HG02852 (cell line): ENCODE data around the gene TMEM106C.
A peak's percentile ranks its signal among the peaks of the same experiment; 100 is the strongest.

Source experiments
- ATAC-seq: cut with Tn5 transposase; IDR thresholded peaks from one replicate; pipeline ENCODE4 v1.9.1; 2021; ENCODE audit warnings: mild to moderate bottlenecking, moderate library complexity; ENCODE audit not compliant: unreplicated experiment

Gene TMEM106C

DNA sequence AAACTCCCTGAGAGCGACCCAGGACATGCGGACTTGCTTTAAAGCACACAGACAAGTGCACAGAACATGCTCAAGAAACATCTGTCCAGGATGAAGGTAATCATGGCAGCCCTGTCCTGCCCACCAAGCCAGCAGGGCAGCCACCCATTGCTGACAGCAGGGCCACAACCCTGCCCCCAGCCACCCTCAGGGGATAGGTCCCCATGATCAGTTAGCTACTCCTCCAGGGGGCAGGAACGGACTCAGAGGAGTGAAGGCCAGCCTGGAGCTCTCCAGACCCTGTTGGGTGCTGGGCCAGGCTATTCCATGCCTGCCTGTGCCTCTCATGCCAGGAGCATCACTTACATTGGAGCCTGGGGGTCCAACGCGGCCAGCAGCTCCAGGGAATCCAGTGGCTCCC, 15.8 kb downstream of the TMEM106C start:
- no peak for ATAC-seq

DNA sequence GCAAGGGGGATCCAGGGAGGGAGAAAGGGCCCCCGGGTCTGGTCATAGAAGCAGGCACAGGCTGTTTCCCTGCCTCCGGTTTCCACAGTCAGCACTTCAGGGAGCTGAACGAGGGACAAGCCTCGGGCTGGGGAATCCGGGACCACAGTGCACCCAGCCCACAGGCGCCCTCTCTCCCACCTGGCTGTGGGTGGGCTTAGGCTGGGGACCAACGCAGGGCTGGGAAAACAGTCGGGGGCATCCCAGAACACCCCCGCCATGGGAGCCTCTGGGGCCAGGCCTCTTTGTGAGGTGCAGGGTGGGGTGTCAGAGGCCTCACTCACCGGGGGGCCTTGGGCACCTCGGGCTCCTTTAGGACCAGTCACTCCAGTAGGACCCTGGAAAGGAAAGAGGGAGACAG, 16.3 kb downstream of the TMEM106C start:
- ATAC-seq: no peak

DNA sequence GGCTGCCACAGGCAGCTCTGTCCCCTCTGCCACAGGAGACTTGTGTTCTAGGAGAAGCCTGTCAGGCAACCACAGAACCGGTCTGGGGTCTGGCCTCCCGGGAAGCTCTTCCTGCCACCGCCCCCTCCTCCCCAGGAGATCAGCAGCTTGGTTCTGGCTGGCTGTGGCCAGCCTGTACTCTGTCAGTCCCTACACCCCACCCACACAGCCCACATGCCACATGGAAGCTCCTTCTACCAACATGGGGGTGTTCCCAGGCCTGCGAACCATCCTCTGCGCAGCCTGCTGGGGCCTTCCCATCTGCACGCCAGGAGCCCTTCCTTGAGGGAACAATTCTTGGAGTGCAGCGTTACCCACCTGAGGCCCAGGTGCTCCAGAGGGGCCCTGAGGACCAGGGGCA, 16.8 kb downstream of the TMEM106C start:
- no peak for ATAC-seq

DNA sequence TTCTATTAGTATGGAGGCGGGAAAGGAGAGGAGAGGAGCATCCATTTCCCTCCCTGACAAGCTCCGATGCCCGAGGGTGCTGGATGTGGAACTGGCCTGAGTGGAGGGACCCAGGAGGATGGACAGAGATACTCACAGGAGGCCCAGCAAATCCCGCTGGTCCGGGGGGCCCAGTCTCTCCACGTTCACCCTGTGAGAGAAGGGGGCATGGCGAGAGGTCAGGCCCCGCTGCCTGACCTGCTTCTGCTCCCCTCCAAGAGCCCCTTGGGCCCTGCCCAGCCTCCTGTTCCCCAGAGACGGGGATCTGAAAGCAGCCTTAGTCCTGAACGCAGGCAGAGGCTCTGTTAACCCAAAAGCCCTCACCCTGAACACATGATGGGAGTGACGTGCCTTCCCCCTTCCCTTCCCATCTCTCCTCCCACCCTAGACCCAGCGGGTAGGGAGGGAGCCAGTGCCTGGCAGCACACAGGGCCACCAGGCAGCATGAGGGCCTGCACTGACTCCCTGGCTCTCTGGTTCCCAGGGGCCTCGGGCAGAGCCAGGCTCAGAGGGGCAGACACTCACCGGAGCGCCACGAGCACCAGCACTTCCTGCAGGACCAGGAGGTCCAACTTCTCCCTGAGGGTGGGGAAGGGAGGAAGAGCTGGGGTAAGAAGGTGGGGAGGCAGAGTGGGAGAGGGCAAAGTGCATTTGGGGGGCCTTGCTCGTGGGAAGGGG, 17.5 kb downstream of the TMEM106C start:
- ATAC-seq: no peak

DNA sequence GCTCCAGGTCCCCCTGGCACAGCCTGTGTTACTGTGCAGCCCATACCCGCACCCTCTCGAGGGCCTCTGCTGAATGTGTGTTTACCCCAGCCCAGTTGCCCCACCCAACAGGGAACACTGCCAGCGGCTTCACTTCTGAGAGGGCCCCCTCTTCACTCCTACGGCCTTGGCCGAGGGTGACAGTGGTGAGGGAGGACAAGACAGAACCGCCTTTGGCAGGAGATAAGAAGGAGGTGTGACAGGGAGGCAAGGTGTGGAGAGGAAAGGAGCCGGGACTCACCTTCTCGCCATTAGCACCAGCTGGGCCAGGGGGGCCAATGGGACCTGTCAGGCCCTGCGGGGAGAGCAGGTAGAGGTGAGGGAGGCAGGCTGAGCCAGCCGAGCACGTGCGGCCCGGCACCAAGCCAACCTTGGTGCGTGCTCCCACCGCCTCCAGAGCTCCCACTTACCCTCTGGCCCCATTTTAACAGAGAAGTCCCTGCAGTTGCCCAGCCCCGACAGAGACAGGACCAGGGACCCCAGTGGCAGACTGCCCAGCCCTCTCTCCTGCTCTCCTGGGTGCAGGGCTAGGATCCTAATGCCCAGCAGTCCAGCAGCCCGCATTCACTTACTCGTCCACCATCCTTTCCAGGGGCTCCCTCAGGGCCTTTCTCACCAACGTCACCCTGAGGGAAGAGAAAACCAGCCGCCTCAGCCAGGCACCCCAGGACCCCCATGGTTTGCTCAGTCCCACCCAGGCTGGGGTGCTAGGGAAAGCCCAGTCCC, 18.3 kb downstream of the TMEM106C start:
- ATAC-seq: no peak

DNA sequence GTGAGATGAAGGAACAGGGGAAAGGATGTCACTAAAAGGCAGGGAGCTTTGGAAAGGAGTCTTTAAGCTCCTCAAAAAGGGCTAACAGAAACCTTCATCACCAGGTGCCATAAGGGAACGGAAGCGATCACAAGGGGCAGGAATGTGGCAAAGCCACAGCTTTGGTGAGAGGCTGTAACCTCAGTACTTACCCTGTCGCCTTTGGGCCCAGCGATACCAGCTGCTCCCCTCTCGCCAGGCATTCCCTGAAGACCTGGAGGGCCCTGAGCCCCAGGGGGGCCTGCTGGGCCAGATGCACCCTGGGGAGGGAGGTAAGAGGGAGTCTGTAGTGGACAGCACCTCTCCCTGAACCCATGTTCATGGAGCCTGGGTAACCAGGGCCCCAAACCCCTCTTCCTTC, 18.9 kb downstream of the TMEM106C start:
- ATAC-seq: no peak

DNA sequence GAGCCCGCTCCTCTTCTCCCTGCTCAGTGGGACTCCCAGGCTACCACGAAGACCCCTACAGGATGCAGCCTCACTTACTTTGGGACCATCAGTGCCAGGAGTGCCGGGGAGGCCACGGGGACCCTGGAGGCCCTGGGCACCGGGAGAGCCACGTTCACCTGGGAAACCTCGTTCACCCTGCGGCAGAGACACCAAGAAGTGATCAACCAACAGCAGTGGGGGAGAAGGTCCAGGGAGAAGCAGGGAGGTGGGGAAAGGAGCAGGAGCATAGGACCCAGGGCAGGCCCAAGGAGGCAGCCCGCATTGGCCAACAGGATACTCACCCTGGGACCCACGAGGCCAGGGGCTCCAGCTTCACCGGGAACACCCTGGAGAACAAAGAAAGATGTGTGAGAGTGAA, 19.4 kb downstream of the TMEM106C start:
- no peak for ATAC-seq

DNA sequence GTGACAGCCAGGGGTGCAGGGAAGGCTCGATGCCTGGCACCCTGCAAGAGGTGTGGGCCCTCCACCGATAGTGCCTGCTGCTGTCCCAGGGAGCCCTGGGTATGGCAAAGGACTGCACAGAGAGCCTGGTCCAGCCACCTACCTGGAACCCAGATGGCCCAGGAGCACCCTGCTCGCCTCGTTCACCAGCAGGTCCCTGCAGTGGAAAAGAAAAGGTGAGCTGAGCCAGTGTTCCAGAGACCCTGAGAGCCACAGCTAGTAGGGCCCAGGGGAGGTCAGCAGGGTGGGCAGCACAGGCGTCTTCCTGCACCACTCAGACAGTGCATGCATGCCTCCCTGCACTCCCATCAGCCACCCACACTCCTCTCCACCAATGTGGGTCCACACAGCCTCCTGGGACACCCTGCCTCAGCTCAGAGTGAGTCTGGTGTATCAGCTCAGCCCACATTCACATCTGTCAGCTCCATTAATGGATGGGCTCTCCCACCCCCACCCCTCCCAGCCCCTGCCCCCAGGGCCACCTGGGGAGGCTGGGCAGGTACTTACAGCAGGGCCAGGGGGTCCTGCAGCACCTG, 20.2 kb downstream of the TMEM106C start:
- no peak for ATAC-seq

DNA sequence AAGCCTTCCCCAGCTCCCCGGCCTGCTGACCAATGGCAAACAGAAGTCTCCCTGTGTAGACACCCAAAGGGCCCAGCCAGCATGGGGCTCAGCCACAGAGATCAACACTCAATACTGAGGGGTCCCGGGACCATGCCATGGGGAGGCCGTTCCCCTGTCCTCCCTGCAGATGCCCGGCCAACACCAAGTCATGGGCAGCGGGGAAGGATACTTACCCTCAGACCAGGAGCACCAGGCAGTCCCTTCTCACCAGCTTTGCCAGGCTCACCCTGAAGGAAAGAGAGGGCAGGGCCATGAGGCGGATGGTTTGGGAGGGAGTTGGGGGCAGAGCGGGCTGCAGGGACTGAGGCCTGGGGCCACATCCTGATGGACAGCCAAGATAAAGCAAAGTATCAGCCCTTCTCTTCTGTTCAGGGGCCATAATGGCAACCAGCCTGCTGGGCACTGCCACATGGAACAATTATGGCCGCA, 21.0 kb downstream of the TMEM106C start:
- ATAC-seq: no peak

DNA sequence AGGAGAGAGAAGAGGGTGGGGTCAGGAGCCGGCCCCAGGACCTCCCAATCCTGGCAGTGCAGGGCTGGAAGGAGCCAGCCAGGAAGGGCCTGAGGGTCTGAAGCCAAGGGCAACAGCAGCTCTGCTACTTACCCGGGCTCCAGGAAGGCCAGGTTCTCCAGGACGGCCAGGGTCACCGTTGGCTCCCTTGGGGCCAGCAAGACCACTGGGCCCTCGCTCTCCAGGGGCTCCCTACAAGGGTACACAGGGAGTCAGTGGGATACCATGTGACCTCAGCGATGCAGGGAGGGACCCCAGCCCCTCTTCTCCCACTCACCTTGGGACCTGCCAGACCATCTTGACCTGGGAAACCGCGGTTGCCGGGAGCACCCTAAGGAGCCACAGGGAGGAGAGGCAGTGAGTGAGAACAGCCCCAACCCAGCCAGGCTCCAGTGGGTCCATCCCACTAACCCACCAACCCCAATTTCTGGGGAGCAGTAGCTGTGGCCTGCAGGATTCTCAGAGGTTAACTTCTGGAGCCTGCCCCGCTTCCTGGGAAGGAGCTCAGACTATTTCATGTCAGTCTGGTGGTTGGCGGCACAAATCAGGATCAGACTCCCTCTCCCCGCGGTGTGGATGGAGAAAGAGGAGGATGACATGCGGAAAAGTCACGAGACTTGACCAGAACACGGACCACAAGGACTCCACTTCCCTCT, 22.3 kb downstream of the TMEM106C start:
- ATAC-seq: no peak

DNA sequence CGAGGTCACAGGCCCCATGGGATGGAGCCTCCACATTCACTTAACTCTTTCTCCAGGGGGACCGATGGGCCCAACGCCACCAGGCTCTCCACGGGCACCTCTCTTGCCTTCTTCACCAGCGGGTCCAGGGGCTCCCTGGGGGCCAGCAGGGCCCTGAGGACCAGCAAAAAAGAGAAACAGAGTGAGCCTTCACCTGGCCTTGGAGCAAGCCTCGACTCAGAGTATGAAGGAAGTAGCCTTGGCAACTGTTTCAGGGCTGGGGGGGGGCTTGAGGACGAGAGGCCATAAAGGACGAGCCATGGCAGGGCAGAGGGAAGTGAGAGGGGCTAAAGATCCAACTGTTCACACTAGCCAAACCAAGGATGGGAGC, 22.9 kb downstream of the TMEM106C start:
- ATAC-seq: no peak

DNA sequence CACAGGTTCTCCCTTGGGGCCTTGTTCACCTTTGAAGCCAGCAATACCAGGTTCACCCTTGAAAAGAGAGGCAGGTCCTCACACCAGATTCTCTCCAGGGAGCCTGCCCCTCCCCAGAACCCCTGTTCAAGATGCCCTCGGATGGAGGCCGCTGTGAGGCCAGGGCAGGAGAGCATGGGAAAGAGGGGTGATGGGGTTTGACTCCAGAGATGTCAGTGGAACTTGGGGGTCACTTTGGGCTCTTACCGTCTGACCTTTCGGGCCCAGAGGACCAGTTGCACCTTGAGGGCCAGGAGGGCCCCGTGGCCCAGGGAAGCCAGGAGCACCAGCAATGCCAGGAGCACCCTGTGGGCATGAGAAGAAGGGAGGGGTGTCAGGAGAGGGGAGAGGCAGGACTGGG, 23.4 kb downstream of the TMEM106C start:
- no peak for ATAC-seq

DNA sequence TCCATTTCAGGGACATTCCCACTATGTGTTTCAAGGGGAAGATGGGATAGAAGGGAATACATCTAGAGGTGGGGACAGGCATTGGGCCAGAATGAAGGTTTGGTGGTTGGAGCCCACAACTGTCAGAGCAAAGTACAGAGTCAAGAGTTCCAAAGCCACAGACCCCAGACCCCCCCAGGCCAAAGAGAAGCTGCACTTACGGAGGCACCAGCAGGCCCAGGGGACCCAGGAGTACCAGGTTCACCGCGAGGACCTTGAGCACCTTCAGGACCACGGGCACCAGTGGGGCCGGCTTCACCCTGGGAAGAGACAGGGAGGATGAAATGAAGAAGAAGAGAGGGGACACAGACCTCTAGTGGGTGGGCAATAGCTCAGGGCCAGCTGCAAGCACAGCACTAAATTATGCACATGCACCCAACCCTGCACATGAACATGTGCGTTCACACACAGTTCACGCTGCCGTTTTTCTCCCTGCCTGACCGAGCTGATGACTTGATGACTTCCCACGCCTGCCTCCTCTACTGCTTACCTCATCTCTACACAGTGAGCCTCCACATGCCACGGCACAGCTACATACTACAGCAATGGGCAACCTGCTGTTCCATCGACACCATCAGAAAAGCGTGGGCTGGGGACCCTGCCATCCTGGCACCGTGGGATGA, 24.1 kb downstream of the TMEM106C start:
- ATAC-seq: no peak

DNA sequence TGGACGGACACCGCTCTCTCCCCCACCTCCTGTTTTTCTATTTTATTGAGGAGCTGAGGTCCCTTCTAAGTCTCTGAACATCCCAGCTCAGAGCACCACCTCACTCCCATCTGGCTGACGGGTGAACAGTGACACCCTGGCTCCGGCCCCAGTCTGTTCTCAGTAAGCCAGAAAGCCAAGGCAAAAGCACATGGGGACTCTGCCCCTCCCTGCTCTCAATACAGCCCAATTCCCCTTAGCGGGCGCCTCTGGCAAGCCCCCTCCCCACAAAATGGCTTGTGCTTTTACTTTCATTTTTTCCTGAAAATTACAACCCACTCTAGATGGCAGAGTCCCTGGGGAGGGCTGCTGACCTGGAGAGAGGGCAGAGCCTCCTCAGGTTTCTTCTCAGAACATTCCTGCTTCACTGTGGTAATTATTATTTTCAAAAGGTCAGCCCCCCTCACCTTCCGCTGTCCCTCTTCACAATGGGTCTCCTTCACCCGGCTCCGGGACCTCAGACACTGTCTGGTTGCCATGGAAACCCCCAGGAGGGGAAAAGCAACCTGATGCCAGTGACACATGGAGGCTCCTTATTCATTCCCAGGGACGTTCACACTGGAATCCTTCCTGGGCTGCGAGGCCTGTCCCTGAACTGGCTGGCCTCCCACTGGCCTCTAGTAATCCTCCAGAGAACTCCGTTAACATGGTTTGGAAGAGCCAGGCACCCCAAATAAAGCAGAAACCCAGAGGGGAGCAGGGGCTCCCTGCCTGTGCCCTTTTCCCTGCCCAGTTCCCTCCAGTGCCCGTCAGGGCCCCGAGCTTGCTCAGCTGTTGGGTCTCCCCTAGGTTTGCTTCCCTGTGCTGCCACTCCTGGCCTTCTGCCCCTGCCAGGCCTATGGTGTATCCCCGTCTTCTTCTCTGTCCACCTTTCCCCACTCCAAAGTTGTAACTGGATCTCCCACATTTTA, 25.0 kb downstream of the TMEM106C start:
- ATAC-seq: no peak

DNA sequence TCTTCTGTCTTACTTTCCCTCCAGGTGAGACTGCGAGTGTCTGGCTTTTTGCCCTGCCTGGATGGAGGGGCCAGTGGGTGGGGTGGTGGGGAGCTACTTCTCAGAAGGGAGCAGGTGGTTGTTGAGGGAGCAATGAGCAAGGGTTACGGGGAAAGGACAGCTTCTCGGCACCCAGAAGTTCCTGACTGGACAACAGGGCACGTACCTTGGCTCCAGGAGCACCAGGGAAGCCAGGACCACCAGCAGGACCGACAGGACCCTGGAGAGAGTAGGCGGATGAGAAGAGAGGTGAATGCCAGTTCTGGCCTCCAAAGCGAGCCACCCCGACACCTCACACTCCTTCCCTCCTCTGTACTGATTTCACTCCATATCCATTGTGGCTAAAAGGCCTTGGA, 25.6 kb downstream of the TMEM106C start:
- no peak for ATAC-seq

DNA sequence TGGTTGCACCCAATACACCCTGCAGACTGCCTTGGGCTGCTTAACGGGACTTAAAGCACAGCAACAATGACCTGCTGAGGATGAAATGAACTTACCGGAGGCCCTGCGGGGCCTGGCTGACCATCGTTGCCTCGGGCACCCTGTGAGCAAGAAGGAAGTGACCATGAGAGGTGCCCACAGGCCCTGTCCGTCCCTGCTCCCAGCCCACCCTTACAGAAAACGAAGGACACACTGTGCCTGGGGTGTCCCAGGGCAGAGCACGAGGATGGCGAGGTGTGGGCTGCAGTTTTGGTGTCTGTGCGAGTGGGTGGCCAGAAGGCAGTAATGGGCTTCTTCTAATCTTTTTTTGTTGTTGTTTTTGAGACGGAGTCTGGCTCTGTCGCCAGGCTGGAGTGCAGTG, 26.3 kb downstream of the TMEM106C start:
- no peak for ATAC-seq

DNA sequence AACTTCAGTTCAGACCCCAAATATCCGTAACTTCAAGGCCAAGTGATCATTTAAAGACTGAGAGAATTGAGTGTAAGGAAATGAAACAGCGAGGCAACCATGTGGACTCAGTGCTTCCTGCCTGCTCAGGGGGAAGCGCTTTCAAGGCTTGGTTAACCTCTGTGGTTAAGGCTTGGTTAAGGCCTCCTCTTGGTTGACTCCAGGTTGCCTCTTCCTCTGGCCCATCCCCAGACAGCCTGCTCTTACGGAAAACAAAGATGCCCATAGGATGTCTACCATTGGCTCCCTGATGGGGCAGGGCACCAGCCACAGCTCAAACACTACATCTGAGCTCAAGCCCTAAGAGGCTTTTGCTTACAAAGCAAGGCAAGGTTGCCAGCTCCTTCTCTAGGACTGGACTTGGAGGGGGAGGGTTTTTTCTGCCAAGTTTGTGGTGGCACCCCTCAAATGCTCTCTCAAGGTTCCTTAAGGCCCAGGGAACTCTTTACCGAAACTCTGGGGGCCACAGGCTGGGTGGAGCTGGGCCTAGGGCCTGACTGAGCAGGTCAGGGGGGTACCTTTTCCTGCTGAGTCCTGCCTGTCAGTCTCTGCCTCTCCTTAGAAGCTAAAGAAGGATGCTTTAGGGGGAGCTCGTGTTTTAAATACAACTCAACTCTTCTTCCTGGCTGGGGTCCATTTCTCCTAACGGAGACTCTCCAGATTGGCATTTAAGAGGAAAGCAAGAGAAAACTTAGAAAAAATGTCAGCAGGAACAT, 27.1 kb downstream of the TMEM106C start:
- peak; percentile 98 for ATAC-seq

DNA sequence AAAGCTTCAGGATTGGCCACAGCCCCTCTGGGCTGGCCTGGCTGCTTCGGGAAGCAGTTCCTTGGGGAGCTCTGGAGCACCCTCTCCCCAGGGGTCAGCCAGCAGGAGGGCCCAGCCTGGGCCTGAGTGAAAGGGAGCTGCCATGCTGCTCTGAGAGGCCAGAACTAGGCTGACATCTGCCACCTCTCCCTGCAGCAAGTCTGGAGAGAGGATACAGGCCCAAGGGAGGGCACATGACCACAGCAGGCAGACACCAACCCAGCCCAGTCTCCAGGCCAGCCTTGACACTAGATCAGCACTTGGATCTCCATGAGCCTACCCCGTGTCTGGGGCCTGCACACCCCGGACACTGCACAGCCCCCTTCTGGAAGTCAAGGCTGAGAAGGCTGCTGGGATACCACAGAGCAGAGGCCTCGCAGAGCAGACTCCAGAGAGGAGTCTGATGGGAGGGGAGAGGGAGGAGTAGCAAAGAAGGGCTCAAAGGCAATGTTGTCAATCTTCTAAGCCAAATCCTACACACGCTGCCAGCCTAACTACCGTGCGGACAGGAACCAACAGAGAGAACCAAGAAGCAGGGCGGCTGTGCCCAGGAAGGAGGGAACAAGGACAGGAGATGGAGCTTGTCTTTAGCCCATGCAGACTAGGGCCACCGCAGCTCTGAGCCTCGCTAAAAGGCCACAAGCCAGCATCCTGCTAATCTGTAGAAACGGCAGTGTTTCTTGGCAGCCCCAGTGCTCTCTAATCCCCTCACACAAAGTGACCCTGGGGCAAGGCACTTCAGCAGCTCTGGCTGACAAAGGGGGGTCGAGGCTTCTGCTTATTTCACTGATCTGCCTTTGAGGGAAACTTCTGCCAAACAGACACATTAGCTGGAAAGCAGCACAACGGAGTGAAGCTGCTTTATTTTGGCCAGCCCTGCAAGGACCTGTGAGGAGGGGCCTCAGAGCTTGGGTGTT, 28.0 kb downstream of the TMEM106C start:
- no peak for ATAC-seq
